B cell (primary cell): Measurements from ENCODE around the gene QPCT.

Experiments
- CTCF ChIP-seq: fragments of 200-600 bp; IDR thresholded peaks from one replicate; pipeline ENCODE4 v1.8.0; 2022; ENCODE audit warnings: antibody characterized with exemption, mild to moderate bottlenecking
- EZH2 ChIP-seq: IDR thresholded peaks from 2 replicates; pipeline ENCODE4 v1.6.1; 2012; ENCODE audit warnings: borderline replicate concordance, low read depth, mild to moderate bottlenecking, moderate library complexity, low read length; ENCODE audit not compliant: insufficient read depth, poor library complexity, severe bottlenecking

DNA sequence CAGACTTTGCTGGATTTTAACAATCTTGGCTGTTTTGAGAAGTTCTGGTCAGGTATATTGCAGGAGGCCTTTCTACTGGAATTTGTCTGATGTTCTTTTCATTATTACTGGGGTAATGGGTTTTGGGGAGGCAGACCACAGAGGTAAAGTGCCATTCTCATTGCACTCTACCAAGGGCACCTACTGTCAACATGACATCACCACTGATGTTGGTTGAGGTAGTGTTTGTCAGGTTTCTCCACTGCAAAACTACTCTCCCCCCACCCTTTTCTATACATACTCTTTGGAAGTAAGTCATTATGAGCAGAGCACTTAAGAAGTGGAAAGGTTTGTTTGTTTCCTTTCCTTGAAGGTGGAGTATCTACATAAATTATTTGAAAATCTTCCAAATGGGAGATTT is 46.8 kb upstream of the QPCT start:
- no peak for TF ChIP-seq CTCF
- TF ChIP-seq EZH2 = no peak
